OCI-LY1 (cell line): ENCODE measurements around the gene HDHD3.

Experiments used
- EZH2 ChIP-seq: fragments of 200-600 bp; sonication (generic), shearing (Covaris generic); IDR thresholded peaks from 2 replicates; pipeline ENCODE4 v1.8.0; 2017; ENCODE audit warnings: borderline replicate concordance, mixed run types, mild to moderate bottlenecking, antibody characterized with exemption, low read length, moderate library complexity, mixed read lengths
- TF ChIP-seq, protein P1 (sequence below): fragments of 200-600 bp; sonication (generic), shearing (Covaris generic); IDR thresholded peaks from 2 replicates; pipeline ENCODE4 v1.5.1; 2017; ENCODE audit warnings: mild to moderate bottlenecking, antibody characterized with exemption, low read length, moderate library complexity, mixed read lengths

- TF ChIP-seq, protein P1, sequence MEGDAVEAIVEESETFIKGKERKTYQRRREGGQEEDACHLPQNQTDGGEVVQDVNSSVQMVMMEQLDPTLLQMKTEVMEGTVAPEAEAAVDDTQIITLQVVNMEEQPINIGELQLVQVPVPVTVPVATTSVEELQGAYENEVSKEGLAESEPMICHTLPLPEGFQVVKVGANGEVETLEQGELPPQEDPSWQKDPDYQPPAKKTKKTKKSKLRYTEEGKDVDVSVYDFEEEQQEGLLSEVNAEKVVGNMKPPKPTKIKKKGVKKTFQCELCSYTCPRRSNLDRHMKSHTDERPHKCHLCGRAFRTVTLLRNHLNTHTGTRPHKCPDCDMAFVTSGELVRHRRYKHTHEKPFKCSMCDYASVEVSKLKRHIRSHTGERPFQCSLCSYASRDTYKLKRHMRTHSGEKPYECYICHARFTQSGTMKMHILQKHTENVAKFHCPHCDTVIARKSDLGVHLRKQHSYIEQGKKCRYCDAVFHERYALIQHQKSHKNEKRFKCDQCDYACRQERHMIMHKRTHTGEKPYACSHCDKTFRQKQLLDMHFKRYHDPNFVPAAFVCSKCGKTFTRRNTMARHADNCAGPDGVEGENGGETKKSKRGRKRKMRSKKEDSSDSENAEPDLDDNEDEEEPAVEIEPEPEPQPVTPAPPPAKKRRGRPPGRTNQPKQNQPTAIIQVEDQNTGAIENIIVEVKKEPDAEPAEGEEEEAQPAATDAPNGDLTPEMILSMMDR = no peak
- TF ChIP-seq EZH2 = no peak
Measured at GRCh38 chr9:113341712-113342410, 34.9 kb downstream of the HDHD3 start.
